G401.6 (cell line): ENCODE data around the gene SLC34A3.
A peak's percentile ranks its signal among the peaks of the same experiment; 100 is the strongest.

ENCODE experiments used
- FAIRE-seq: peaks from 2 replicates; lab custom pipeline; 2012; peaks lifted over from hg19 to GRCh38; lab: Jason Lieb, UNC

SLC34A3 gene

GRCh38 chr9:137195525-137196220 lies 35.0 kb upstream of the SLC34A3 start:
- FAIRE-seq = no peak

- no peak for FAIRE-seq
Observed at GRCh38 chr9:137198051-137198901, 32.4 kb upstream of the SLC34A3 start.

- FAIRE-seq = no peak
Observed at GRCh38 chr9:137198902-137199283, 31.8 kb upstream of the SLC34A3 start.

GRCh38 chr9:137199411-137200121 lies 31.1 kb upstream of the SLC34A3 start:
- FAIRE-seq = no peak

GRCh38 chr9:137200311-137201204 lies 30.1 kb upstream of the SLC34A3 start, which contains the start of gene TPRN:
Gene TPRN, minus strand, starts transcription at chr9:137200741. Its CDS starts 30 bp downstream, at chr9:137200711.
- FAIRE-seq = peak; percentile 95

GRCh38 chr9:137201205-137201868 lies 29.4 kb upstream of the SLC34A3 start:
- FAIRE-seq = no peak

GRCh38 chr9:137202966-137203365 lies 27.7 kb upstream of the SLC34A3 start:
- no peak for FAIRE-seq

- no peak for FAIRE-seq
Observed at GRCh38 chr9:137204731-137205125, 26.0 kb upstream of the SLC34A3 start.

GRCh38 chr9:137205126-137206069 lies 25.3 kb upstream of the SLC34A3 start, which contains the start of the genes NDOR1 and TMEM203:
Gene NDOR1, plus strand, starts transcription at chr9:137205700. Its CDS starts 78 bp downstream, at chr9:137205778.
Gene TMEM203, minus strand, starts transcription at chr9:137205648. Its CDS starts 234 bp downstream, at chr9:137205414.
- no peak for FAIRE-seq

GRCh38 chr9:137206602-137207001 lies 24.1 kb upstream of the SLC34A3 start:
- no peak for FAIRE-seq

GRCh38 chr9:137211532-137211931 lies 19.2 kb upstream of the SLC34A3 start:
- no peak for FAIRE-seq

- FAIRE-seq = no peak
Observed at GRCh38 chr9:137212520-137212919, 18.2 kb upstream of the SLC34A3 start.

GRCh38 chr9:137213160-137214060 lies 17.3 kb upstream of the SLC34A3 start:
- FAIRE-seq = no peak

GRCh38 chr9:137214620-137215019 lies 16.1 kb upstream of the SLC34A3 start:
- no peak for FAIRE-seq

GRCh38 chr9:137215196-137215986 lies 15.3 kb upstream of the SLC34A3 start:
- FAIRE-seq = no peak

- FAIRE-seq = no peak
Observed at GRCh38 chr9:137216188-137216965, 14.3 kb upstream of the SLC34A3 start.
